OCI-LY3 (cell line): Measurements from ENCODE around the gene SLC26A2.

ENCODE experiments used
- H2AFZ ChIP-seq: fragments of 200-600, 300-600 bp; shearing (Covaris generic); 2 replicates; pipeline ENCODE4 v1.6.0; 2014; ENCODE audit warnings: antibody characterized with exemption, low read depth, low read length
- H3K27ac ChIP-seq: fragments of 200-600, 300-600 bp; sonication (generic); 2 replicates; pipeline ENCODE4 v1.5.1; 2014; ENCODE audit warnings: mild to moderate bottlenecking, low read length, moderate library complexity, mixed read lengths
- H3K27me3 ChIP-seq: fragments of 200-600, 300-600 bp; sonication (generic); 2 replicates; pipeline ENCODE4 v1.6.1; 2014; ENCODE audit warnings: low read depth, low read length, mixed read lengths
- H3K36me3 ChIP-seq: fragments of 200-600, 300-600 bp; sonication (generic); replicated peaks from 2 replicates; pipeline ENCODE3; 2014; ENCODE audit warnings: low read depth, low read length, mixed read lengths
- H3K4me1 ChIP-seq: fragments of 300-600, 200-600 bp; sonication (generic); 2 replicates; pipeline ENCODE4 v1.6.1; 2014; ENCODE audit warnings: low read length, mixed read lengths
- H3K4me2 ChIP-seq: fragments of 200-600, 300-600 bp; sonication (generic); 2 replicates; pipeline ENCODE4 v1.6.1; 2014; ENCODE audit warnings: low read length, mixed read lengths
- H3K4me3 ChIP-seq: fragments of 300-600, 200-600 bp; sonication (generic); 2 replicates; pipeline ENCODE4 v1.5.1; 2014; ENCODE audit warnings: antibody characterized with exemption, mild to moderate bottlenecking, low read length, moderate library complexity
- H3K79me2 ChIP-seq: fragments of 300-600, 200-600 bp; shearing (Covaris generic); 2 replicates; pipeline ENCODE4 v1.6.1; 2014; ENCODE audit warnings: mild to moderate bottlenecking, low read length, mixed read lengths
- H3K9ac ChIP-seq: fragments of 300-600, 200-600 bp; shearing (Covaris generic); 2 replicates; pipeline ENCODE4 v1.6.0; 2014; ENCODE audit warnings: mild to moderate bottlenecking, low read length, moderate library complexity
- H3K9me3 ChIP-seq: fragments of 200-600, 300-600 bp; shearing (Covaris generic); 2 replicates; pipeline ENCODE4 v1.6.1; 2014; ENCODE audit warnings: low read length, mixed read lengths; ENCODE audit not compliant: insufficient read depth
- H4K20me1 ChIP-seq: fragments of 200-600, 300-600 bp; sonication (generic); 2 replicates; pipeline ENCODE4 v1.6.1; 2016; ENCODE audit warnings: low read length, mixed read lengths; ENCODE audit not compliant: insufficient read depth
- EZH2phosphoT487 ChIP-seq: fragments of 200-600 bp; shearing (Covaris generic); IDR thresholded peaks from 2 replicates; pipeline ENCODE4 v1.6.1; 2018; ENCODE audit warnings: antibody characterized with exemption, mixed run types, low read depth
- TF ChIP-seq, protein P1 (sequence below): fragments of 200-600, 300-600 bp; sonication (generic); IDR thresholded peaks from 2 replicates; pipeline ENCODE4 v1.5.1; 2014; ENCODE audit warnings: antibody characterized with exemption, low read length, low read depth

Gene SLC26A2

DNA sequence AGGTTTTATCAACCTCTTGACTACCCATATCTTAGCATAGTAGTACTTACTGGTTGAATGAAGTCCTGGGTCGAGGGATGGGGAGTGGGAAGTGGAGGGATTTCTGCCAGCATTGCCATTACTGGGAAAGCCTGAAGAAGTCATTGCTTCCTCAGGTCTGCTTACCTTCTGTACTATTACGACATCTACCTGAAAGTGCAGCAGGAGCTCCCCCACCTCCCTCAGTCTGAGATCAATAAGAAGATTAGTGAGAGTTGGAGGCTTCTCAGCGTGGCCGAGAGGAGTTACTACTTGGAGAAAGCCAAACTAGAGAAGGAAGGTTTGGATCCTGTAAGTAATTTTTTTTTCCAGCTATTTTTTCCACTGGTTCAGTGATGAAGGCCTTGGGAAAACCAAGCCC is 45.8 kb downstream of the SLC26A2 start:
- Histone ChIP-seq H3K36me3 (peaks cover 26% of the 10 kb centered on the region), H2AFZ (no peak overlapping the region), H3K9ac (no peak overlapping the region), H3K4me3 (no peak overlapping the region), H3K4me2 (no peak overlapping the region), H3K27me3 (no peaks in the 10 kb centered on the region), H3K27ac (no peak overlapping the region), H3K4me1 (peaks cover 11% of the 10 kb centered on the region), H3K9me3 (no peaks in the 10 kb centered on the region), H4K20me1 (peaks cover 12% of the 10 kb centered on the region; the same call in 1 of the 2 replicates), H3K79me2 (peaks cover 43% of the 10 kb centered on the region)
- no peak for TF ChIP-seq EZH2phosphoT487
- TF ChIP-seq, protein P1, sequence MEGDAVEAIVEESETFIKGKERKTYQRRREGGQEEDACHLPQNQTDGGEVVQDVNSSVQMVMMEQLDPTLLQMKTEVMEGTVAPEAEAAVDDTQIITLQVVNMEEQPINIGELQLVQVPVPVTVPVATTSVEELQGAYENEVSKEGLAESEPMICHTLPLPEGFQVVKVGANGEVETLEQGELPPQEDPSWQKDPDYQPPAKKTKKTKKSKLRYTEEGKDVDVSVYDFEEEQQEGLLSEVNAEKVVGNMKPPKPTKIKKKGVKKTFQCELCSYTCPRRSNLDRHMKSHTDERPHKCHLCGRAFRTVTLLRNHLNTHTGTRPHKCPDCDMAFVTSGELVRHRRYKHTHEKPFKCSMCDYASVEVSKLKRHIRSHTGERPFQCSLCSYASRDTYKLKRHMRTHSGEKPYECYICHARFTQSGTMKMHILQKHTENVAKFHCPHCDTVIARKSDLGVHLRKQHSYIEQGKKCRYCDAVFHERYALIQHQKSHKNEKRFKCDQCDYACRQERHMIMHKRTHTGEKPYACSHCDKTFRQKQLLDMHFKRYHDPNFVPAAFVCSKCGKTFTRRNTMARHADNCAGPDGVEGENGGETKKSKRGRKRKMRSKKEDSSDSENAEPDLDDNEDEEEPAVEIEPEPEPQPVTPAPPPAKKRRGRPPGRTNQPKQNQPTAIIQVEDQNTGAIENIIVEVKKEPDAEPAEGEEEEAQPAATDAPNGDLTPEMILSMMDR, result no peak

DNA sequence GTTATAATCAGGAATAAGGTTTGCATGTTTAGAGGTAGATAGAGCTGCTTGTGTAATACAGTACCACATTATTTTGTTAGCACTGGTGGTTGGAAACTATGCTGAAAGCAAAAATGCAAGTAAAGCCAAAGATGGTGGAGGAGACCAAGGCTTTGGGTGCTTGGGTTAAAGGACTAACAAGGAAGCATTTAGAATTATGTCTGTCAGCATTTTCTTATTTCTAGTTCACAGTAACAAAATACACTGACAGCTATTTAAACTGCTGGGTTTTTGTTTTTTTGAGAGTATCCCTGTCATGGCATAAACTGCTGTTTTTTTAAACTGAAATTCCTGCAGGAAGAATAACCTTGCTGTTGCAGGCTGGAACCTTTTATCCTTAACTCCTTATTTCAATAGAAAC is 46.5 kb downstream of the SLC26A2 start:
- H3K79me2 ChIP-seq, result peaks cover 36% of the 10 kb centered on the region
- no peak overlapping the region for H3K4me2 ChIP-seq

DNA sequence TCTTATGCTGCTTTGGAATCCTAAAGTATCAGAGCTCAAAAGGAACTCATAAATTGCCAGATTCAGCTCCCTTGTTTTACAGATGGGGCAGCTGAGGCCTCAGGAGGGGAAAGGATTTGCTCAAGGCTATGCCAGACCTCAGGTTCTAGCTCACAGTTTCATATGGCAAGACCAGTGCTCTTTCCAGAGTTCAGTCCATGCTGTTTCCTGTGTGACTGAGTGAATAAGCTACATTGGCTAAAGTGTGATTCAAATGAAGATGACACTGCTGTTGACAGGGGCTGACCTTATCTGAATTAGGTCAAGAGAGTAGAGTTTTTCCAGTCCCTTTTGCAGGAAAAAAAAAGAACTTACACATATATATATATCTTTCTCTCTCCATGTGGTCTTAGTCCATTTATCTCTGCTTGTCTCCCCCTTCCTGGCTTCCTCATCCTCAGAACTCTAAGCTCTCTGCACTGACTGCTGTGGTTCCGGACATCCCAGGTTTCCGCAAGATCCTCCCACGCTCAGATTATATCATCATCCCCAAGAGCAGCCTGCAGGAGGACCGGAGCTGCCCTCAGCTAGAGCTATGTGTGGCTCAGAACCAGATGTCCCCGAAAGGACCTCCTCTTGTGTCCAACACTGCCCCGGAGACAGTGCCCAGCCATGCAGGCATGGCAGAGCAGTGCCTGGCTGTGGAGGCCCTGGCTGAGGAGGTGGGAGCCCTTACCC is 49.3 kb downstream of the SLC26A2 start:
- Histone ChIP-seq H3K27ac (no peak overlapping the region), H3K79me2 (peaks cover 13% of the 10 kb centered on the region), H2AFZ (no peak overlapping the region), H3K27me3 (no peaks in the 10 kb centered on the region), H3K4me1 (no peaks in the 10 kb centered on the region), H4K20me1 (no peaks in the 10 kb centered on the region), H3K9me3 (no peaks in the 10 kb centered on the region), H3K4me2 (no peak overlapping the region), H3K9ac (no peak overlapping the region), H3K36me3 (peaks cover 47% of the 10 kb centered on the region), H3K4me3 (no peak overlapping the region)
- TF ChIP-seq EZH2phosphoT487, result no peak
- TF ChIP-seq, protein P1, result no peak

More for the DNA sequence above, 46.5 kb downstream of the SLC26A2 start:
- Histone ChIP-seq H3K9ac (no peak overlapping the region), H3K36me3 (peaks cover 28% of the 10 kb centered on the region), H3K4me1 (peaks cover 8% of the 10 kb centered on the region), H2AFZ (no peak overlapping the region), H3K4me3 (no peak overlapping the region), H3K27ac (no peak overlapping the region), H4K20me1 (peaks cover 7% of the 10 kb centered on the region; the same call in 1 of the 2 replicates), H3K27me3 (no peaks in the 10 kb centered on the region), H3K9me3 (no peaks in the 10 kb centered on the region)
- TF ChIP-seq, protein P1, result no peak
- TF ChIP-seq EZH2phosphoT487, result no peak

DNA sequence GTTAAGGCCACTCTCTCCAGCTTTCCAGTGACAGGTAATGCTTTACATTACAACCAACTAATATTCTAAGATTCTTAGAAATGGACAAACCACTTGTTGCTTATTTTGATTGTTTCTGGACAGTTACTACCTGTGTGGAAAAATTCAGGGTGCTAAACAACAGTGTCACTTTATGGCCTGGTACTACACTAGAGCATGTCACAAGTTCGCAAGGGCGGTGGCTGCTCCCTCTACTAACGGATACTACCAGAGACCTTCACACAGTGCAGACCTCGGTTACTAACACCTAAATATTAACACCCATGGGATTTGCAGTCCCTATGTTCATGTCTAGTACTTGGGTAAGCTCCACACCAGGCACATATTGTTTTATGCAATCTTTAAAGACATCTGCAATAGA is 53.4 kb downstream of the SLC26A2 start:
- Histone ChIP-seq H3K36me3 (peaks cover 73% of the 10 kb centered on the region), H3K27me3 (no peaks in the 10 kb centered on the region), H3K79me2 (0 out of 2 replicates have a peak, but pooled peaks cover 4% of the 10 kb centered on the region), H3K9me3 (no peaks in the 10 kb centered on the region), H3K9ac (no peak overlapping the region), H3K27ac (no peak overlapping the region), H3K4me3 (no peak overlapping the region), H3K4me1 (no peaks in the 10 kb centered on the region), H4K20me1 (no peaks in the 10 kb centered on the region), H3K4me2 (no peak overlapping the region), H2AFZ (no peak overlapping the region)
- no peak for TF ChIP-seq EZH2phosphoT487
- TF ChIP-seq, protein P1, result no peak
